IMR-90 (cell line): Measurements from ENCODE around the gene ULK1. TPM values are rescaled to one million over a fixed set of nuclear protein-coding genes. Genes with fewer than 3 reads are reported as not detected.

Experiments
- ATAC-seq: fragments of 200-7000 bp; cut with Tn5 transposase; 2 replicates; pipeline ENCODE4 v1.9.1; 2020; ENCODE audit warnings: low read depth, mild to moderate bottlenecking, moderate library complexity
- BruUV-seq: library from RNA; stranded (reverse); fragments of 400-500 nt; replicated peaks from 2 replicates; lab custom pipeline; 2021; lab: Mats Ljungman, UMichigan
- CTCF ChIA-PET: fragments of 300-600 bp; formaldehyde crosslinking; extraction: SDS; loops from one replicate; lab custom pipeline; 2021; ENCODE audit warnings: antibody characterized with exemption; lab: Yijun Ruan, JAX
- POLR2A ChIA-PET: fragments of 300-600 bp; sonication (Branson Sonifier 250); formaldehyde crosslinking; loops from one replicate; lab custom pipeline; 2022; ENCODE audit warnings: antibody characterized with exemption; ENCODE audit not compliant: unreplicated experiment; lab: Charles Lee
- DNase-seq: peaks from one replicate; pipeline ENCODE4 v3.0.0; 2013
- H2AFZ ChIP-seq: replicated peaks from 2 replicates; pipeline ENCODE3; 2013; ENCODE audit warnings: low read length, mild to moderate bottlenecking; ENCODE audit not compliant: poor library complexity
- H2AK5ac ChIP-seq: 2 replicates; pipeline ENCODE4 v1.6.1; 2013; ENCODE audit warnings: low read depth, low read length, inconsistent platforms
- H2AK9ac ChIP-seq: replicated peaks from 2 replicates; pipeline ENCODE3; 2013; ENCODE audit warnings: mild to moderate bottlenecking, low read depth, low read length, moderate library complexity; ENCODE audit not compliant: poor library complexity
- H2BK120ac ChIP-seq: 2 replicates; pipeline ENCODE4 v1.6.1; 2013; ENCODE audit warnings: low read depth, low read length, inconsistent platforms
- H2BK15ac ChIP-seq: 3 replicates; pipeline ENCODE4 v1.6.1; 2013; ENCODE audit warnings: low read depth, low read length, inconsistent platforms
- H2BK20ac ChIP-seq: 2 replicates; pipeline ENCODE4 v1.6.1; 2013; ENCODE audit warnings: low read depth, mild to moderate bottlenecking, inconsistent platforms, low read length, moderate library complexity
- H2BK5ac ChIP-seq: 2 replicates; pipeline ENCODE4 v1.6.1; 2013; ENCODE audit warnings: mild to moderate bottlenecking, low read depth, low read length, inconsistent platforms; ENCODE audit not compliant: poor library complexity, severe bottlenecking
- H3K14ac ChIP-seq: replicated peaks from 2 replicates; pipeline ENCODE4 v1.6.1; 2013; ENCODE audit warnings: low read depth, low read length, inconsistent platforms
- H3K18ac ChIP-seq: 2 replicates; pipeline ENCODE4 v1.6.1; 2013; ENCODE audit warnings: low read depth, low read length, control low read depth
- H3K23ac ChIP-seq: 2 replicates; pipeline ENCODE4 v1.6.1; 2013; ENCODE audit warnings: low read depth, low read length, inconsistent platforms
- H3K27ac ChIP-seq: 2 replicates; pipeline ENCODE4 v1.5.1; 2013; ENCODE audit warnings: mild to moderate bottlenecking, control low read depth, low read length; ENCODE audit not compliant: insufficient read depth
- H3K27me3 ChIP-seq: 2 replicates; pipeline ENCODE4 v1.6.1; 2013; ENCODE audit warnings: low read length; ENCODE audit not compliant: control insufficient read depth, insufficient read depth
- H3K36me3 ChIP-seq: 2 replicates; pipeline ENCODE4 v1.6.1; 2013; ENCODE audit warnings: low read length, mixed read lengths; ENCODE audit not compliant: control insufficient read depth, insufficient read depth
- H3K4ac ChIP-seq: 2 replicates; pipeline ENCODE4 v1.6.1; 2013; ENCODE audit warnings: low read depth, low read length, inconsistent platforms
- H3K4me1 ChIP-seq: 2 replicates; pipeline ENCODE4 v1.6.1; 2013; ENCODE audit warnings: low read length, mixed read lengths; ENCODE audit not compliant: control insufficient read depth, insufficient read depth
- H3K4me2 ChIP-seq: 2 replicates; pipeline ENCODE4 v1.6.1; 2013; ENCODE audit warnings: low read depth, mild to moderate bottlenecking, control low read depth, low read length, moderate library complexity
- H3K4me3 ChIP-seq: 2 replicates; pipeline ENCODE4 v1.5.1; 2013; ENCODE audit warnings: low read depth, mild to moderate bottlenecking, control low read depth, low read length, moderate library complexity; ENCODE audit not compliant: insufficient read depth
- H3K56ac ChIP-seq: 2 replicates; pipeline ENCODE4 v1.6.1; 2013; ENCODE audit warnings: low read length, inconsistent platforms; ENCODE audit not compliant: insufficient read depth; ENCODE audit errors: extremely low read depth
- H3K79me1 ChIP-seq, 2 experiments: 2 replicates each; pipeline ENCODE4 v1.6.1; 2013; ENCODE audit warnings: low read length in 2 of 2, inconsistent platforms in 1 of 2, low read depth in 1 of 2
- H3K9ac ChIP-seq: 2 replicates; pipeline ENCODE4 v1.6.1; 2013; ENCODE audit warnings: low read depth, low read length, control low read depth
- H3K9me1 ChIP-seq: 2 replicates; pipeline ENCODE4 v1.6.1; 2013; ENCODE audit warnings: low read length, inconsistent platforms; ENCODE audit not compliant: insufficient read depth
- H3K9me3 ChIP-seq: 2 replicates; pipeline ENCODE4 v1.6.1; 2013; ENCODE audit warnings: low read length; ENCODE audit not compliant: control insufficient read depth, insufficient read depth
- H4K20me1 ChIP-seq: 2 replicates; pipeline ENCODE4 v1.6.1; 2013; ENCODE audit warnings: low read length, inconsistent platforms; ENCODE audit not compliant: insufficient read depth
- H4K5ac ChIP-seq: 2 replicates; pipeline ENCODE4 v1.6.1; 2013; ENCODE audit warnings: mild to moderate bottlenecking, low read depth, low read length, control low read depth
- H4K8ac ChIP-seq, 2 experiments: 2 replicates each; pipeline ENCODE4 v1.6.1; 2013; ENCODE audit warnings: low read depth in 2 of 2, low read length in 2 of 2, control low read depth in 1 of 2, inconsistent platforms in 1 of 2
- H4K91ac ChIP-seq: 2 replicates; pipeline ENCODE4 v1.6.1; 2013; ENCODE audit warnings: low read depth, low read length, inconsistent platforms; ENCODE audit not compliant: insufficient read depth
- BHLHE40 ChIP-seq: fragments of 150-350 bp; IDR thresholded peaks from 2 replicates; pipeline ENCODE4 v1.6.1; 2016; ENCODE audit warnings: mild to moderate bottlenecking, low read depth, low read length
- CEBPB ChIP-seq: IDR thresholded peaks from 2 replicates; pipeline ENCODE4 v1.6.1; 2012; ENCODE audit warnings: low read depth, low read length, improper control_type of control experiment
- CHD1 ChIP-seq: IDR thresholded peaks from 2 replicates; pipeline ENCODE4 v1.6.1; 2012; ENCODE audit warnings: low read depth, low read length, improper control_type of control experiment
- FOS ChIP-seq: fragments of 150-350 bp; IDR thresholded peaks from 2 replicates; pipeline ENCODE4 v1.6.1; 2016; ENCODE audit warnings: low read depth, low read length
- MAFK ChIP-seq: IDR thresholded peaks from 2 replicates; pipeline ENCODE4 v1.6.1; 2012; ENCODE audit warnings: low read depth, low read length, improper control_type of control experiment
- MAZ ChIP-seq: IDR thresholded peaks from 2 replicates; pipeline ENCODE4 v1.6.1; 2012; ENCODE audit warnings: low read depth, mild to moderate bottlenecking, low read length, improper control_type of control experiment, moderate library complexity, borderline replicate concordance
- MXI1 ChIP-seq: IDR thresholded peaks from 2 replicates; pipeline ENCODE4 v1.6.1; 2012; ENCODE audit warnings: low read depth, mild to moderate bottlenecking, low read length, moderate library complexity, borderline replicate concordance
- NFE2L2 ChIP-seq: fragments of 150-350 bp; IDR thresholded peaks from 2 replicates; pipeline ENCODE4 v1.6.1; 2016; ENCODE audit warnings: low read depth, mild to moderate bottlenecking, low read length
- POLR2A ChIP-seq: IDR thresholded peaks from 2 replicates; pipeline ENCODE4 v1.6.1; 2012; ENCODE audit warnings: mild to moderate bottlenecking, low read depth, low read length
- RAD21 ChIP-seq: IDR thresholded peaks from 2 replicates; pipeline ENCODE4 v1.6.1; 2012; ENCODE audit warnings: low read length, improper control_type of control experiment
- RCOR1 ChIP-seq: IDR thresholded peaks from 2 replicates; pipeline ENCODE4 v1.6.1; 2012; ENCODE audit warnings: mild to moderate bottlenecking, low read length, improper control_type of control experiment; ENCODE audit not compliant: insufficient replicate concordance
- RFX5 ChIP-seq: IDR thresholded peaks from 2 replicates; pipeline ENCODE4 v1.8.0; 2012; ENCODE audit warnings: low read depth, mild to moderate bottlenecking, low read length, moderate library complexity
- SMC3 ChIP-seq: fragments of 150-350 bp; IDR thresholded peaks from 2 replicates; pipeline ENCODE4 v1.6.1; 2016; ENCODE audit warnings: low read depth, mild to moderate bottlenecking, antibody characterized with exemption, low read length, moderate library complexity
- WGBS, 2 experiments: methylation state at CpG; one replicate each; pipeline versions ENCODE4 v1.1.5 to v1.1.7; 2013; ENCODE audit warnings: missing lambda C conversion rate in 2 of 2; ENCODE audit not compliant: insufficient read length in 1 of 2; ENCODE audit errors: extremely low coverage in 2 of 2; 5-methylcytosine and 5-hydroxymethylcytosine counted together
- dilution Hi-C: fragments of 300-500 bp; cut with HindIII; formaldehyde crosslinking; loops from one replicate; pipeline ENCODE4 v1.14.3; 2018; ENCODE audit warnings: low sequenced_read_pairs; ENCODE audit not compliant: unreplicated experiment
- in situ Hi-C: fragments of 300-500 bp; cut with MboI; formaldehyde crosslinking; loops from 3 replicates; pipeline ENCODE4 v1.14.3; 2019; ENCODE audit warnings: low sequenced_read_pairs, inconsistent platforms, mixed read lengths
- intact Hi-C: fragments of 100-400 bp; cut with micrococcal nuclease; formaldehyde crosslinking; loops from 2 replicates; pipeline ENCODE4 v1.10.0; 2022
- polyA plus RNA-seq, 3 experiments: library from polyadenylated mRNA; depleted of rRNA; stranded (reverse); fragments of >200 nt; gene quantifications; 2 replicates each; pipeline ENCODE4 v1.2.3, GENCODE V29; 2012; ENCODE audit warnings: low replicate concordance in 1 of 3
- total RNA-seq: library from RNA; depleted of rRNA; stranded (reverse); fragments of >200 nt; gene quantifications from 2 replicates; pipeline ENCODE4 v1.2.3, GENCODE V29; 2012
- TF ChIP-seq, protein P1 (sequence below): fragments of 150-350 bp; IDR thresholded peaks from 2 replicates; pipeline ENCODE4 v1.6.1; 2016; ENCODE audit warnings: low read depth, mild to moderate bottlenecking, low read length, moderate library complexity, borderline replicate concordance
- TF ChIP-seq, protein P2 (sequence below): conservative IDR thresholded peaks from 2 replicates; pipeline ENCODE4 v1.5.1; 2012; ENCODE audit warnings: mild to moderate bottlenecking, low read depth, low read length, improper control_type of control experiment
- TF ChIP-seq, protein P3 (sequence below): fragments of 150-350 bp; IDR thresholded peaks from 2 replicates; pipeline ENCODE4 v1.6.1; 2017; ENCODE audit warnings: mild to moderate bottlenecking, antibody characterized with exemption, low read length, low read depth

The ULK1 gene
- total and polyA plus RNA-seq, 2 of the 4 experiments (the other 2 are of a cell fraction), result 1.8 to 19.2 TPM

DNA sequence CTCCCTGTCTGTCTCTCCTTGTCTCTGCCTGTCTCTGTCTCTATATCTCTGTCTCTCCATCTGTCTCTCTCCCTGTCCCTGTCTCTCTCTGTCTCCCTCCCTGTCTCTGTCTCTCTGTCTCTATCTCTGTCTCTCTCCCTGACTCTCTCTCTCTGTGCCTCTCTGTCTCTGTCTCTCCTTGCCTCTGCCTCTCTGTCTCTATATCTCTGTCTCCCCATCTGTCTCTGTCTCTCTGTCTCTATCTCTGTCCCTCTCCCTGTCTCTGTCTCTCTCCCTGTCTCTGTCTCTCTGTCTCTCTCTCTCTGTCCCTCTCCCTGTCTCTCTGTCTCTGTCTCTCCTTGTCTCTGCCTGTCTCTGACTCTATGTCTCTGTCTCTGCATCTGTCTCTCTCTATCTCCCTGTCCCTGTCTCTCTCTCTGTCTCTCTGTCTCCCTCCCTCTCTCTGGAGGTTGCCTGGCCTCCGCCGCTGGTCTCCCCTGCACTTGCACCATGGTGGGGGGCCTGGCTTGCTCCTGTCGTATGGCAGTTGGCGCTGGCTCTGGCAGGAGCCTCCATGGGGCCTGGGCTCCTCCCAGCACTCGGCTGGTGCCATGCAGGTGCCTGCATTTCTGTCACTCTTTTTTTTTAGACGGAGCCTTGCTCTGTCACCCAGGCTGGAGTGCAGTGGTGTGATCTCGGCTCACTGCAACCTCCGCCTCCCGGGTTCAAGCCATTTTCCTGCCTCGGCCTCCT, 37.9 kb upstream of the ULK1 start:
- BruUV-seq, result no TSS peak
- no peak overlapping the region for H3K23ac ChIP-seq
- no peaks in the 10 kb centered on the region for H3K9me3 ChIP-seq
- H3K27me3 ChIP-seq, result peaks cover 12% of the 10 kb centered on the region; the same call in 1 of the 2 replicates
- no peak overlapping the region for H3K56ac ChIP-seq
- no peak overlapping the region for H2BK20ac ChIP-seq
- H2BK120ac ChIP-seq, result no peak overlapping the region
- no peak overlapping the region for H3K14ac ChIP-seq
- H3K36me3 ChIP-seq, result no peaks in the 10 kb centered on the region
- H4K91ac ChIP-seq, result no peak overlapping the region
- H3K9me1 ChIP-seq, result peaks cover 7% of the 10 kb centered on the region
- H2BK5ac ChIP-seq, result no peak overlapping the region
- H2BK15ac ChIP-seq, result no peak overlapping the region
- no peak overlapping the region for H3K9ac ChIP-seq
- no peak overlapping the region for H3K27ac ChIP-seq
- no peaks in the 10 kb centered on the region for H4K20me1 ChIP-seq
- H2AK9ac ChIP-seq, result no peak overlapping the region
- H4K5ac ChIP-seq, result no peak overlapping the region
- no peaks in the 10 kb centered on the region for H3K79me1 ChIP-seq
- dilution Hi-C loops, result no loop called here
- H2AK5ac ChIP-seq, result no peak overlapping the region
- H4K8ac ChIP-seq, result no peak overlapping the region
- no peak overlapping the region for H2AFZ ChIP-seq
- WGBS, 2 experiments, result 82% methylated on average over 6 of the region's 10 CpGs; no CpG with 5 or more reads in 1 of the 2 experiments
- H3K4me2 ChIP-seq, result no peak overlapping the region
- ChIA-PET CTCF (no interaction called here), POLR2A (no interaction called here)
- intact Hi-C loops, result no loop called here
- no peak overlapping the region for H3K4me3 ChIP-seq
- no peak overlapping the region for H3K18ac ChIP-seq
- no peak for DNase-seq
- no peak overlapping the region for H3K4ac ChIP-seq
- peaks cover 13% of the 10 kb centered on the region for H3K4me1 ChIP-seq
- in situ Hi-C loops, result no loop called here
- ATAC-seq, result no peak
- TF ChIP-seq SMC3 (no peak), MAFK (no peak), CHD1 (no peak), NFE2L2 (no peak), FOS (no peak), POLR2A (no peak), BHLHE40 (no peak), RCOR1 (no peak), MAZ (no peak), RAD21 (no peak), MXI1 (no peak), CEBPB (no peak), RFX5 (no peak)
- TF ChIP-seq, protein P1, sequence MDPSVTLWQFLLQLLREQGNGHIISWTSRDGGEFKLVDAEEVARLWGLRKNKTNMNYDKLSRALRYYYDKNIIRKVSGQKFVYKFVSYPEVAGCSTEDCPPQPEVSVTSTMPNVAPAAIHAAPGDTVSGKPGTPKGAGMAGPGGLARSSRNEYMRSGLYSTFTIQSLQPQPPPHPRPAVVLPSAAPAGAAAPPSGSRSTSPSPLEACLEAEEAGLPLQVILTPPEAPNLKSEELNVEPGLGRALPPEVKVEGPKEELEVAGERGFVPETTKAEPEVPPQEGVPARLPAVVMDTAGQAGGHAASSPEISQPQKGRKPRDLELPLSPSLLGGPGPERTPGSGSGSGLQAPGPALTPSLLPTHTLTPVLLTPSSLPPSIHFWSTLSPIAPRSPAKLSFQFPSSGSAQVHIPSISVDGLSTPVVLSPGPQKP, result no peak
- TF ChIP-seq, protein P2, sequence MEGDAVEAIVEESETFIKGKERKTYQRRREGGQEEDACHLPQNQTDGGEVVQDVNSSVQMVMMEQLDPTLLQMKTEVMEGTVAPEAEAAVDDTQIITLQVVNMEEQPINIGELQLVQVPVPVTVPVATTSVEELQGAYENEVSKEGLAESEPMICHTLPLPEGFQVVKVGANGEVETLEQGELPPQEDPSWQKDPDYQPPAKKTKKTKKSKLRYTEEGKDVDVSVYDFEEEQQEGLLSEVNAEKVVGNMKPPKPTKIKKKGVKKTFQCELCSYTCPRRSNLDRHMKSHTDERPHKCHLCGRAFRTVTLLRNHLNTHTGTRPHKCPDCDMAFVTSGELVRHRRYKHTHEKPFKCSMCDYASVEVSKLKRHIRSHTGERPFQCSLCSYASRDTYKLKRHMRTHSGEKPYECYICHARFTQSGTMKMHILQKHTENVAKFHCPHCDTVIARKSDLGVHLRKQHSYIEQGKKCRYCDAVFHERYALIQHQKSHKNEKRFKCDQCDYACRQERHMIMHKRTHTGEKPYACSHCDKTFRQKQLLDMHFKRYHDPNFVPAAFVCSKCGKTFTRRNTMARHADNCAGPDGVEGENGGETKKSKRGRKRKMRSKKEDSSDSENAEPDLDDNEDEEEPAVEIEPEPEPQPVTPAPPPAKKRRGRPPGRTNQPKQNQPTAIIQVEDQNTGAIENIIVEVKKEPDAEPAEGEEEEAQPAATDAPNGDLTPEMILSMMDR, result no peak
- TF ChIP-seq, protein P3, sequence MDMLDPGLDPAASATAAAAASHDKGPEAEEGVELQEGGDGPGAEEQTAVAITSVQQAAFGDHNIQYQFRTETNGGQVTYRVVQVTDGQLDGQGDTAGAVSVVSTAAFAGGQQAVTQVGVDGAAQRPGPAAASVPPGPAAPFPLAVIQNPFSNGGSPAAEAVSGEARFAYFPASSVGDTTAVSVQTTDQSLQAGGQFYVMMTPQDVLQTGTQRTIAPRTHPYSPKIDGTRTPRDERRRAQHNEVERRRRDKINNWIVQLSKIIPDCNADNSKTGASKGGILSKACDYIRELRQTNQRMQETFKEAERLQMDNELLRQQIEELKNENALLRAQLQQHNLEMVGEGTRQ, result no peak
